Fibroblast of the conjunctiva (primary cell): ENCODE results near the gene GPX4.

Source experiments
- DNase-seq: peaks from one replicate; pipeline ENCODE4 v3.0.0-alpha.2; 2010; ENCODE audit warnings: low read depth

Gene GPX4, protein sequence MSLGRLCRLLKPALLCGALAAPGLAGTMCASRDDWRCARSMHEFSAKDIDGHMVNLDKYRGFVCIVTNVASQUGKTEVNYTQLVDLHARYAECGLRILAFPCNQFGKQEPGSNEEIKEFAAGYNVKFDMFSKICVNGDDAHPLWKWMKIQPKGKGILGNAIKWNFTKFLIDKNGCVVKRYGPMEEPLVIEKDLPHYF

DNA sequence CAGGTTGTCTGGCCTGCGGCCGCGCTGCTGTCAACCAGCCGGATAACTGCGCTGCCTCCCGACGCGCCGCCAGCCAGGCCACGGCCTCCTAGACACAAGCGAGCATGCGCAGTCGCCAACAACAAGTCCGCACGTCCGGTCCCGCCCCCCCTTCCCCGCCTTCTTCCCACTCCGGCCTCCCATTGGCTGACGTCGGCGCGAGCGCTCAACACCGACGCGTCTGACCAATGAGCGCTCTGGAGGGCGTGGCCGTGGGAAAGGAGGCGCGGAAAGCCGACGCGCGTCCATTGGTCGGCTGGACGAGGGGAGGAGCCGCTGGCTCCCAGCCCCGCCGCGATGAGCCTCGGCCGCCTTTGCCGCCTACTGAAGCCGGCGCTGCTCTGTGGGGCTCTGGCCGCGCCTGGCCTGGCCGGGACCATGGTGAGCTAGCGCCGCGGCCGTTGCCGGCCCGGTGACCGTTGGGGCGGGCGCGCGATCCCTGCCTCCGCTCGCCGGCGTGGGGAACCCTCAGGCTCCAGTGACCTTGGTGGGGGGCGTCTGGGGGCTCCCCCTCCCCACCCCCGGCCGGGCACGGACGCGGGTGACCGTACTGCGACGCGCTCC lies at the start of gene GPX4:
GPX4 (plus strand) TSS at position 287 of the 603 bp plus-strand sequence; CDS start at position 337, 50 bp downstream.
- peak; percentile 99 for DNase-seq

DNA sequence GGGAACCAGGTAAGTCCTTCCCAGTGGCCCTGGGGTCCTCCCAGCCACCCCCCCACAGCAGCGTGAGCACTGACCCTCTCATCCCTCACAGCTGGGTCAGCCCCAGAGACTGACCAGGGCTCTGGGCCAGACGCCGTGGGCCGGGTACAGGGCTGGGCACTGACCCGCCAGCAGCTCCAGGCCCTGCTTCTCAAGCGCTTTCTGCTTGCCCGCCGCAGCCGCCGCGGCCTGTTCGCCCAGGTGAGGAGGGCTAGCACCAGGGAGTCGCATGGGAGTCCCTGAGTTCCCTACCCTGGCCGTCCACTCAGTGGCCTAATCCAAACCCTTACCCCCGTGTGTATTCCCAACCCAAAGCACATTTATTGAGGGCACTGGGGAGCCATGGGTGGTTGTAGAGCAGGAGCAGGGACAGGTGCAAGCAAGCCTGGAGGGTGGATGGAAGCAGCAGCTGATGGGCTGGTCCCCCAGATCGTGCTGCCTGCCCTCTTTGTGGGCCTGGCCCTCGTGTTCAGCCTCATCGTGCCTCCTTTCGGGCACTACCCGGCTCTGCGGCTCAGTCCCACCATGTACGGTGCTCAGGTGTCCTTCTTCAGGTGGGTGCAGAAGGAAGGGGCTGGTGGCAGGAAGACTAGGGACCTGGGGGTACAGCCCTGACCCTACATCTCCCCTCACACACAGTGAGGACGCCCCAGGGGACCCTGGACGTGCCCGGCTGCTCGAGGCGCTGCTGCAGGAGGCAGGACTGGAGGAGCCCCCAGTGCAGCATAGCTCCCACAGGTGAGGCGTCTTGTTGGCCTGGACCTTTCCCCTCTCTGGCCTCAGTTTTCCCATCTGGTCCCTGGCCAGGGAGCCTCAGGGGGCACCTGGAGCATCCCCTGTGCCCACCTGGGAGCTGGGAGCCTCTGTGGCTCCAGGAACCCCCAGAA lies 49.4 kb upstream of the GPX4 start:
- no peak for DNase-seq

- DNase-seq = no peak
Observed at GRCh38 chr19:1055028-1055425, 48.8 kb upstream of the GPX4 start.

- DNase-seq = no peak
Observed at GRCh38 chr19:1055886-1056620, 47.7 kb upstream of the GPX4 start.

DNA sequence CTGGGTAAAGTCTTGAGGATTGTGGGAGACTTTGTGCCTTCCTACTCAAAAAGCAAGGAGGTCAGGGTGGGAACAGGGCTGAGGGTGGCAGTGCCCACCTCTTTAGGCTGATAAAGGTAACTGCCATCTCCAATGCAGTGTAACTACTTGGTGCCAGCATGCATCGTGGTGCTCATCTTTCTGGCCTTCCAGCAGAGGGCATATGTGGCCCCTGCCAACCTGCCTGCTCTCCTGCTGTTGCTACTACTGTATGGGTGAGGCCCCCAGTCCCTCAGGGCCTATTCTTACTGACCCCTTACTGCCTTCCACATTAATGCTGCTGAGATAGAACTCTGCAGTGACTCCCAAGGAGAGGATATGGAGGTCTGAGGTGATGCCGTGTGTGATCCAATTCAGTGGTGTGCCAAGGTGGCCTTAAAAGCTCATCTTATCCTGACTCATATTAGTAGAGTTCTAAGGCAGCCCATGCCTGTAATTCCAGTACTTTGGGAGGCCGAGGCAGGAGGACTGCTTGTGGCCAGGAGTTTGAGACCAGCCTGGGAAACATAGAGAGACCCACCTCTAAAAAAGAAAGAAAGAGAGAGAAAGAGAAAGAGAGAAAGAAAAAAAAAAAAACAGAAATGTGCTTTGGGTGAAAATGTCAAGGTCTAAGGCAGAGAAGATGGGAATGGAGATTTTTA lies 46.5 kb upstream of the GPX4 start:
- DNase-seq = no peak

- no peak for DNase-seq
Observed at GRCh38 chr19:1058112-1058511, 45.7 kb upstream of the GPX4 start.

DNA sequence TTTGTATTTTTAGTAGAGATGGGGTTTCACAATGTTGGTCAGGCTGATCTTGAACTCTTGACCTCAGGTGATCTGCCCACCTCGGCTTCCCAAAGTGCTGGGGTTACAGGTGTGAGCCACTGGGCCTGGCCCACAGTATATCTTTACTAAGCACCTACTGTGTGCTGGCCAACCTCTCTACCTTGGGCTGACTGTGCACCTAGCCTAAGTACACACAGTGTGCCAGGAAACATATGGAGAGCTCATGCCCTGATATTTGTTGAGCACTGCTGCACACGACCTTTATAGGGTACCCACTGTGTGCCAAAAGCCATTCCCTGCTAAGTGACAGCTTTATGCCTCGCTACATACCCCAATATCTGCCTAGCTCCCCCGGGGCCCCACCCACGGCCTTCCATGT lies 43.1 kb upstream of the GPX4 start:
- DNase-seq = no peak

GRCh38 chr19:1061987-1062386 lies 41.8 kb upstream of the GPX4 start:
- DNase-seq = no peak

- no peak for DNase-seq
Observed at GRCh38 chr19:1062387-1063029, 41.3 kb upstream of the GPX4 start.

DNA sequence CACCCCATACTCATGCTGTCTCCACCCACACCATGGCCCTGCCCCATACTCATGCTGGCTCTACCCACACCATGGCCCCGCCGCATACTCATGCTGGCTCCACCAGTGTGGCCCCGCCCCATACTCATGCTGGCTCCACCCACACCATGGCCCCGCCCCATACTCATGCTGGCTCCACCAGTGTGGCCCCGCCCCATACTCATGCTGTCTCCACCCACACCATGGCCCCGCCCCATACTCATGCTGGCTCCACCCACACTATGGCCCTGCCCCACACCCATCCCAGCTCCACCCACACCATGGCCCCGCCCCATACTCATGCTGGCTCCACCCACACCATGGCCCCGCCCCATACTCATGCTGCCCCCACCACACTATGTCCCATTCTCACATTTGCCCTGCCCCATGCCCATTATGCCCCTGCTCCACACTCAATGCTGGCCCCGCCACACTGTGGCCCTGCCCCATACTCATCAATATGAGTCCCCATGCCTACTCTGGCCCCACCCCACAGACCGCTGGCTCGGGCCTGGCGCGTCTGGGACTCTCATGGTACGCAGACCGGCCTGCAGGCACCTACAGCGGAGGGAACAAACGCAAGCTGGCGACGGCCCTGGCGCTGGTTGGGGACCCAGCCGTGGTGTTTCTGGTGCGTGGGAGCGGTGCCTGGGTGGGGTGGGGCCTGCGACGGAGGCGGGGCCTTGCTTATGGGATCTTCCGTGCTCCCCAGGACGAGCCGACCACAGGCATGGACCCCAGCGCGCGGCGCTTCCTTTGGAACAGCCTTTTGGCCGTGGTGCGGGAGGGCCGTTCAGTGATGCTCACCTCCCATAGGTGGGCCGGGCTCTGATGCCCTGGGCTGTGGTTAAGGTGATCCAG lies 40.5 kb upstream of the GPX4 start:
- DNase-seq = no peak

DNA sequence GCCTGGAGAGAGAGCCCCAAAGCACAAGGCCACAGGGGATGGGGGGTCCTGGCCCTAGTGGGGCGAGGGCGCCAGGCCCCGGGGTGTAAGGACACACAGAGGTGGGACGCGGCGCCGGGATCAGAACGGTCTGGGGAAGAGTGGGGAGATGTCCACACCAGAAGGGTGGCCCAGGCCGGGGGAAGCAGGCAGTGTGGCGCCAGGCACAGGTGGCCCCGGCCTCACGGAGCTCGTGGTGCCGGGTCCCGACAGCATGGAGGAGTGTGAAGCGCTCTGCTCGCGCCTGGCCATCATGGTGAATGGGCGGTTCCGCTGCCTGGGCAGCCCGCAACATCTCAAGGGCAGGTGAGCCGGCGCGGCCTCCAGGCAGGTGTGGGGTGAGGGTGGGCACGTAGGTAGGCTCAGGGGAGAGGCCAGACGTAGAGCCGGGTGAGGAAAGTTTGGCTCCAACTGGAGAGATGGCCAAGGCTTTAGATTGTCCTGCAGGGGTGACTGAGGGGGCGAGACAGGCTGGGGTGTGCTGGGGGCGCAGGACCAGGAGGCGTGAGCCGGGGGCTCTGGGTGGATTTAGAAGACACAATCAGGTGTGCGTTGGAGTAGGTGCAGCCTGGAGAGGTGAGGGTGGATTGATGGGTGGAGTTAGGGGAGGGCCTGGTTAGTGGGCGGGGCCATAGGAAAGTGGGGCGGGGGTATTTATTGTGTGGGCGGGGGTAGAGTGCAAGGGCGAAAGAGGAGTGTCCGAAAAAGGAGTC lies 39.7 kb upstream of the GPX4 start:
- no peak for DNase-seq

GRCh38 chr19:1064661-1065605 lies 38.9 kb upstream of the GPX4 start:
- DNase-seq = no peak

- DNase-seq = no peak
Observed at GRCh38 chr19:1065606-1066109, 38.1 kb upstream of the GPX4 start.

GRCh38 chr19:1066251-1066747 lies 37.5 kb upstream of the GPX4 start:
- DNase-seq = no peak

GRCh38 chr19:1066748-1067340 lies 37.0 kb upstream of the GPX4 start, which contains the start of gene ARHGAP45:
TSS of gene ARHGAP45 (plus strand) at chr19:1067167. CDS start at chr19:1067406, 239 bp downstream.
- no peak for DNase-seq

DNA sequence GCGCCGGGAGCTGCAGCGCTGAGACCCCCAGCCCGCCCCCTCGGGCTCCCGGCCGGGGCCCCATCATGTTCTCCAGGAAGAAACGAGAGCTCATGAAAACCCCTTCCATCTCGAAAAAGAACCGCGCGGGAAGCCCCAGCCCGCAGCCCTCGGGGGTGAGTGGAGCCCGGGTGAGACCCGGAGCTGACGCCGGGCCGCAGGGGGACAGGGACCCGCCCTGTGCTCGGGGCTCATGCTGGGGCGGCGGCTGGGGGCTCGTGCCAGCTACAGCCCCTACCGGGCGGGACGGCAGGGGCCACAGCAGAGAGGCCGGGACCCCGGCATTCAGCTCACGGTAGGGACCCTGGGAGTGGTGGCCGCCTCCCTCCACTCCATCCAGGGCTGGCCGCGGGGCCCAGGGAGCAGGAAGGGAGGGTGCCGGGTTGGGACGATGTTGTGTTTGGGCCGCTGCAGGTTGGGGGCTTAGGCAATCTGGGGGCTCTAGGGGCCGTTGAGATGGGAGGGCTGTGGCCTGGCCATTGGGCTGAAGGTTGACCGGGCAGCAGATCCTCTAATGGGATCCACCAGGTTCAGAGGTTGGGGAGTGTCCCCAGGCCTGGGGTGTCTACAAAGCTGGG lies 36.3 kb upstream of the GPX4 start:
- DNase-seq = no peak
